ENCODE data around the gene PPIE.

Gene PPIE

GRCh38 chr1:39800471-39800835 is 61.8 kb downstream of the PPIE start:
- no peak for FAIRE-seq

GRCh38 chr1:39802496-39803260 is 64.0 kb downstream of the PPIE start:
- FAIRE-seq = peak; percentile 56
- no peak for DNase-seq (ENCODE audit: low spot score)

More at GRCh38 chr1:39800471-39800835, 61.8 kb downstream of the PPIE start:
- no peak for DNase-seq (ENCODE audit: low spot score)

DNA sequence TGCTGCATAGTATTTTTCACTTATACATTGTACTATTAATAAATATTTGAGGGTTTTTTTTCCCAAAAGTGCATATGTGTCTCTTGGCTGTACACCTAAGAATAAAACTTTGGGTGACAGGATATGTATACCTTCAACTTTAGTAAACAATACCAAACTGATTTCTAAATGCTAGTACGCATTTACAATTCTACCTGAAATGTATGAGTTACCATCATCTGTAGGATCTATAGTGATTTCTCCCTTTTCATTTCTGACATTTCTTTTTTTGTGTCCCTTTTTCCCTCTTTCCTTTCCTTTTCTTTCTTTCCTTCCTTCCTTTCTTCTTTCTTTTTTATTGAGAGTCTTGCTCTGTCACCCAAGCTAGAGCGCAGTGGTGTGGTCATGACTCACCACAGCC is 66.7 kb downstream of the PPIE start:
- no peak for DNase-seq (ENCODE audit: low spot score)

GRCh38 chr1:39808784-39809517 is 70.3 kb downstream of the PPIE start:
- DNase-seq (ENCODE audit: low spot score) = no peak
- peak; percentile 74 for FAIRE-seq

More for the DNA sequence above, 66.7 kb downstream of the PPIE start:
- no peak for FAIRE-seq

DNA sequence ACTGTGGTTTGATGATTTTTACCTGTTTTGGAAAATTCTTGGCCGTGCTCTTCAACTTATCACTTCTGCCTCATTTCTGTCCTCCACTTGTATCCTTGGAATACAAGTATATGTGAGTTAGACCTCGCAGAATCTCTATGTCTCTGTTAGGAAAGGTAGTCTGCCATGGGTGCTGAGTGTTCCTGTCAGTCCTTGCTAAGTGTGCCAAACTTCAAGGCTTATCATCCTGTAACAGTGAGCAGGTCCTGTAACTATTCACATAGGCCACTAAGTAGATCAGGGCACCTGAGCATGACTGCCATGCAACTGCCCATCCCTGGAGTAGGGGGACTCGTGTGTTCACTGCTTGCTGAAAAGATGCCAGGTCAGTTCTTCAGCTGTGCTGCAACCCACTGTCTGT is 74.2 kb downstream of the PPIE start:
- peak; percentile 20 for FAIRE-seq

More for the DNA sequence above, 74.2 kb downstream of the PPIE start:
- DNase-seq (ENCODE audit: low spot score) = no peak
